Measurements from ENCODE around the gene UBE3C. TPM values are rescaled to one million over a fixed set of nuclear protein-coding genes. Genes with fewer than 3 reads are reported as not detected.
A peak's percentile ranks its signal among the peaks of the same experiment; 100 is the strongest.
"Not testable (repeated sequence)": the region's sequence is repeated elsewhere in the genome, so short reads cannot be mapped to it uniquely, and the experiment has no call there.

Gene UBE3C
- total and polyA plus RNA-seq, 9 of the 15 experiments (the other 6 are each of a cell fraction or from before 2014, with no cell fraction given): 9.6 to 91.7 (median 75.4) TPM

- H3K4me1 ChIP-seq (replicated peaks in 1 of 2; ENCODE audit: control insufficient read depth in 2 of 2, insufficient read depth in 2 of 2, low read length in 2 of 2); H3K4me3 ChIP-seq; H3K27me3 ChIP-seq (ENCODE audit: control insufficient read depth in 2 of 2, insufficient read depth in 2 of 2, low read length in 2 of 2); H3K4me2 ChIP-seq (ENCODE audit: insufficient read depth, low read length); H3K79me2 ChIP-seq (ENCODE audit: control insufficient read depth, insufficient read depth, low read length); FAIRE-seq; H3K9me1 ChIP-seq (ENCODE audit: control insufficient read depth, insufficient read depth, low read length); H4K20me1 ChIP-seq (replicated peaks; ENCODE audit: control insufficient read depth, insufficient read depth, low read length); intact Hi-C loops (cut with micrococcal nuclease); H3K27ac ChIP-seq (ENCODE audit: extremely low read depth, low read depth, low read length); POLR2A ChIA-PET; H3K9me3 ChIP-seq (replicated peaks; ENCODE audit: control insufficient read depth, insufficient read depth, low read depth, low read length); H2AFZ ChIP-seq (ENCODE audit: low read depth, low read length); ATAC-seq; DNase-seq (ENCODE audit: extremely low read depth in 1 of 4, low spot score in 3 of 4); BruUV-seq (replicated peaks); in situ Hi-C loops (cut with MboI); H3K9ac ChIP-seq (ENCODE audit: insufficient read depth in 1 of 2, low read depth in 2 of 2, low read length in 2 of 2): not testable (repeated sequence)
- 93% methylated on average over 6 of the region's 6 CpGs for WGBS (ENCODE audit: insufficient coverage, low coverage, missing lambda C conversion rate)
- peaks cover 93% of the 10 kb centered on the region for H3K36me3 ChIP-seq (ENCODE audit: control insufficient read depth, insufficient read depth, low read length)
- CTCF ChIA-PET (ENCODE audit: low intra/inter-chr PET ratio): interaction anchor here (2.2 kb wide), 1 partner anchor 343 kb away, joined by 18 read pairs; no protein-coding TSS in a partner anchor
These were observed 113.1 kb downstream of the UBE3C start for GRCh38 chr7:157251817-157252216.

- H3K9me3 ChIP-seq (replicated peaks; ENCODE audit: control insufficient read depth, insufficient read depth, low read depth, low read length): no peaks in the 10 kb centered on the region
- peaks cover 95% of the 10 kb centered on the region for H3K36me3 ChIP-seq (ENCODE audit: control insufficient read depth, insufficient read depth, low read length)
- no peaks in the 10 kb centered on the region for H3K27me3 ChIP-seq (ENCODE audit: control insufficient read depth in 2 of 2, insufficient read depth in 2 of 2, low read length in 2 of 2)
- H3K9ac ChIP-seq (ENCODE audit: insufficient read depth in 1 of 2, low read depth in 2 of 2, low read length in 2 of 2): peak overlapping the region in 1 of 2 experiments; percentile 74; a peak in 2 of 4 replicates
- peaks cover 3% of the 10 kb centered on the region for H3K9me1 ChIP-seq (ENCODE audit: control insufficient read depth, insufficient read depth, low read length)
- H3K79me2 ChIP-seq (ENCODE audit: control insufficient read depth, insufficient read depth, low read length): no peaks in the 10 kb centered on the region
- FAIRE-seq (no peak), DNase-seq (ENCODE audit: extremely low read depth in 1 of 4, low spot score in 3 of 4) (no peak), ATAC-seq (no peak)
- CTCF ChIA-PET (ENCODE audit: low intra/inter-chr PET ratio): no interaction called here
- H2AFZ ChIP-seq (ENCODE audit: low read depth, low read length): no peak overlapping the region
- H3K4me1 ChIP-seq (replicated peaks in 1 of 2; ENCODE audit: control insufficient read depth in 2 of 2, insufficient read depth in 2 of 2, low read length in 2 of 2): no peaks in the 10 kb centered on the region
- H3K27ac ChIP-seq (ENCODE audit: extremely low read depth, low read depth, low read length): no peak overlapping the region
- H3K4me2 ChIP-seq (ENCODE audit: insufficient read depth, low read length): no peak overlapping the region
- in situ Hi-C loops (cut with MboI) (no loop called here), intact Hi-C loops (cut with micrococcal nuclease) (no loop called here)
- TF ChIP-seq SUPT5H (IDR thresholded peaks at IDR 0.05) (no peak), NFIC (IDR thresholded peaks at IDR 0.05) (peak; percentile 47)
- 94% methylated on average over 11 of the region's 11 CpGs for WGBS (ENCODE audit: insufficient coverage, low coverage, missing lambda C conversion rate)
- H4K20me1 ChIP-seq (replicated peaks; ENCODE audit: control insufficient read depth, insufficient read depth, low read length): no peaks in the 10 kb centered on the region; the same call in 1 of the 2 replicates
- no peak overlapping the region for H3K4me3 ChIP-seq
- POLR2A ChIA-PET: interaction anchor here (0.9 kb wide), 1 partner anchor 17 kb away, joined by 3 read pairs; no protein-coding TSS in a partner anchor
- BruUV-seq (replicated peaks): no TSS peak
These were observed 115.1 kb downstream of the UBE3C start for GRCh38 chr7:157253850-157254249.

All from K562 (cell line).